H9 (cell line): ENCODE data around the gene FDX1. TPM values are rescaled to one million over a fixed set of nuclear protein-coding genes. Genes with fewer than 3 reads are reported as not detected.

ENCODE experiments used
- DNase-seq: peaks from one replicate; pipeline ENCODE4 v3.0.0-alpha.2; 2017
- H2AFZ ChIP-seq: one replicate; pipeline ENCODE4 v1.6.1; 2013; ENCODE audit warnings: mild to moderate bottlenecking, low read length, control low read depth, moderate library complexity
- H2AK5ac ChIP-seq: 2 replicates; pipeline ENCODE4 v1.6.1; 2013; ENCODE audit warnings: low read length, control low read depth, mixed read lengths; ENCODE audit not compliant: insufficient read length
- H2BK120ac ChIP-seq: one replicate; pipeline ENCODE4 v1.6.1; 2013; ENCODE audit warnings: low read depth, mild to moderate bottlenecking, low read length, control low read depth, inconsistent platforms; ENCODE audit not compliant: poor library complexity, severe bottlenecking
- H2BK12ac ChIP-seq: 2 replicates; pipeline ENCODE4 v1.6.1; 2013; ENCODE audit warnings: low read length, control low read depth, mixed read lengths, low read depth; ENCODE audit not compliant: insufficient read length
- H2BK15ac ChIP-seq: 2 replicates; pipeline ENCODE4 v1.6.1; 2013; ENCODE audit warnings: low read depth, low read length, control low read depth
- H2BK20ac ChIP-seq: one replicate; pipeline ENCODE4 v1.6.1; 2013; ENCODE audit warnings: low read depth, mild to moderate bottlenecking, low read length, control low read depth, inconsistent platforms; ENCODE audit not compliant: poor library complexity, severe bottlenecking
- H2BK5ac ChIP-seq: 2 replicates; pipeline ENCODE4 v1.6.1; 2013; ENCODE audit warnings: low read length, control low read depth, mixed read lengths; ENCODE audit not compliant: insufficient read length
- H3K14ac ChIP-seq: 2 replicates; pipeline ENCODE4 v1.6.1; 2013; ENCODE audit warnings: low read length, control low read depth; ENCODE audit not compliant: insufficient read depth
- H3K18ac ChIP-seq: 2 replicates; pipeline ENCODE4 v1.6.1; 2013; ENCODE audit warnings: low read depth, mild to moderate bottlenecking, mixed read lengths, low read length, control low read depth; ENCODE audit not compliant: insufficient read length
- H3K23ac ChIP-seq: 2 replicates; pipeline ENCODE4 v1.6.1; 2013; ENCODE audit warnings: low read length, control low read depth, mixed read lengths, low read depth; ENCODE audit not compliant: insufficient read length
- H3K23me2 ChIP-seq: 2 replicates; pipeline ENCODE4 v1.6.1; 2013; ENCODE audit warnings: low read depth, mild to moderate bottlenecking, mixed read lengths, low read length, control low read depth; ENCODE audit not compliant: insufficient read length, poor library complexity, severe bottlenecking
- H3K27ac ChIP-seq: 2 replicates; pipeline ENCODE4 v1.5.1; 2013; ENCODE audit warnings: low read length, control low read depth, mixed read lengths, low read depth; ENCODE audit not compliant: insufficient read length
- H3K27me3 ChIP-seq: 2 replicates; pipeline ENCODE4 v1.6.1; 2013; ENCODE audit warnings: low read length, control low read depth, inconsistent platforms; ENCODE audit not compliant: insufficient read depth
- H3K4ac ChIP-seq: 2 replicates; pipeline ENCODE4 v1.6.1; 2013; ENCODE audit warnings: low read depth, mild to moderate bottlenecking, control low read depth, inconsistent platforms, low read length, moderate library complexity
- H3K4me1 ChIP-seq: 2 replicates; pipeline ENCODE4 v1.6.1; 2013; ENCODE audit warnings: low read length, control low read depth, inconsistent platforms; ENCODE audit not compliant: insufficient read depth
- H3K4me2 ChIP-seq: 2 replicates; pipeline ENCODE4 v1.6.1; 2013; ENCODE audit warnings: low read length, control low read depth, mixed read lengths; ENCODE audit not compliant: insufficient read length, insufficient read depth
- H3K56ac ChIP-seq: 2 replicates; pipeline ENCODE4 v1.6.1; 2013; ENCODE audit warnings: low read depth, mild to moderate bottlenecking, mixed read lengths, low read length, control low read depth; ENCODE audit not compliant: insufficient read length
- H3K79me1 ChIP-seq: 2 replicates; pipeline ENCODE4 v1.6.1; 2013; ENCODE audit warnings: low read depth, mild to moderate bottlenecking, moderate library complexity, low read length, control low read depth, inconsistent platforms; ENCODE audit not compliant: insufficient read depth, poor library complexity, severe bottlenecking
- H3K79me2 ChIP-seq: 2 replicates; pipeline ENCODE4 v1.6.1; 2013; ENCODE audit warnings: low read length, control low read depth, inconsistent platforms; ENCODE audit not compliant: insufficient read depth
- H3K9ac ChIP-seq: 2 replicates; pipeline ENCODE4 v1.6.1; 2013; ENCODE audit warnings: low read length, control low read depth, mixed read lengths; ENCODE audit not compliant: insufficient read length; ENCODE audit errors: extremely low read depth
- H3K9me3 ChIP-seq: one replicate; pipeline ENCODE4 v1.6.1; 2013; ENCODE audit warnings: low read depth, low read length, inconsistent platforms; ENCODE audit not compliant: control insufficient read depth
- H3T11ph ChIP-seq: one replicate; pipeline ENCODE4 v1.6.1; 2013; ENCODE audit warnings: mild to moderate bottlenecking, low read length, control low read depth, inconsistent platforms
- H4K20me1 ChIP-seq: one replicate; pipeline ENCODE4 v1.6.1; 2013; ENCODE audit not compliant: control insufficient read depth, insufficient read length, insufficient read depth
- H4K5ac ChIP-seq: 2 replicates; pipeline ENCODE4 v1.6.1; 2013; ENCODE audit warnings: low read depth, mild to moderate bottlenecking, mixed read lengths, low read length, control low read depth; ENCODE audit not compliant: insufficient read length
- H4K8ac ChIP-seq: replicated peaks from 2 replicates; pipeline ENCODE4 v1.6.1; 2013; ENCODE audit warnings: low read length, control low read depth, mixed read lengths, low read depth; ENCODE audit not compliant: insufficient read length
- H4K91ac ChIP-seq: 2 replicates; pipeline ENCODE4 v1.6.1; 2013; ENCODE audit warnings: low read depth, mild to moderate bottlenecking, moderate library complexity, mixed read lengths, low read length, control low read depth; ENCODE audit not compliant: insufficient read length
- H3K27ac Mint-ChIP-seq, 3 experiments: 2 replicates in 2 of 3; 3 replicates in 1 of 3; pipeline ENCODE4 v1.8.0; 2020 to 2021; ENCODE audit warnings: mixed read lengths in 3 of 3, mild to moderate bottlenecking in 1 of 3, moderate library complexity in 1 of 3
- H3K27me3 Mint-ChIP-seq: 2 replicates; pipeline ENCODE4 v1.8.0; 2021; ENCODE audit warnings: low read depth, mild to moderate bottlenecking, moderate library complexity, mixed read lengths
- H3K36me3 Mint-ChIP-seq, 3 experiments: 2 replicates in 2 of 3; 3 replicates in 1 of 3; pipeline ENCODE4 v1.8.0; 2020 to 2021; ENCODE audit warnings: low read depth in 3 of 3, mixed read lengths in 3 of 3; ENCODE audit not compliant: insufficient read depth in 1 of 3
- H3K4me1 Mint-ChIP-seq, 2 experiments: 2 replicates each; pipeline ENCODE4 v1.8.0; 2020; ENCODE audit warnings: mixed read lengths in 2 of 2
- H3K4me3 Mint-ChIP-seq, 2 experiments: 2 replicates in 1 of 2; 3 replicates in 1 of 2; pipeline ENCODE4 v1.8.0; 2020 to 2021; ENCODE audit warnings: mild to moderate bottlenecking in 2 of 2, mixed read lengths in 2 of 2, moderate library complexity in 1 of 2
- H3K9me3 Mint-ChIP-seq, 2 experiments: 2 replicates in 1 of 2; 3 replicates in 1 of 2; pipeline ENCODE4 v1.8.0; 2020; ENCODE audit warnings: mild to moderate bottlenecking in 2 of 2, mixed read lengths in 2 of 2, moderate library complexity in 1 of 2
- CTCF ChIP-seq: fragments of 200-600 bp; sonication (generic); conservative IDR thresholded peaks from 3 replicates; pipeline ENCODE4 v1.8.0; 2021; ENCODE audit warnings: antibody characterized with exemption, mild to moderate bottlenecking
- WGBS: extraction: QIAGEN DNeasy Blood & Tissue Kit; methylation state at CpG from one replicate; pipeline ENCODE4 v1.1.7; 2013; ENCODE audit warnings: missing lambda C conversion rate, low lambda C conversion rate, mixed read lengths; ENCODE audit not compliant: insufficient read length; ENCODE audit errors: extremely low coverage; 5-methylcytosine and 5-hydroxymethylcytosine counted together
- total RNA-seq: library from RNA; stranded (reverse); gene quantifications from 2 replicates; pipeline ENCODE4 v1.2.1, GENCODE V29; 2021

Gene FDX1
- total RNA-seq, 1 experiment from 2014 or later = 10.1 TPM

DNA sequence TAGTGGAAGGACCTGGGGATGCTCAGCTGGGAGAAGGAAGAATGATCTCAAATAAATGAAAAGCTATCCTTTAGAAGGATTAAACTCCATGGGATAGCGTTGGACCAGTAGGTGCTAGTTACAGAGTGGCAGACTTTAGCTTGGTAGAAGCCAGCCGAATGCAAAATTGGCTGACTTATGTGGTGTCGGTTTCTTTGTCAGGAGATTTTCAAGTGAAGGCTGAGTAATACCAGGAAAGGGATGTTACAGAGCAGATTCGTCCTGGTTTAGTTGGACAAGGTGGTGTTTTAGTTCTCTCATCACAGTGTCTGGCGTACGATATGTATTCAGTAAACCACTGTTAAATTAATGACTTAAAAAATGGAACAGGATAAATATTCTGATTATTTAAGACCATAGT is 26.0 kb downstream of the FDX1 start:
- Histone ChIP-seq H2AK5ac (no peak overlapping the region), H2BK15ac (no peak overlapping the region), H3K4me2 (no peak overlapping the region), H3K18ac (no peak overlapping the region), H4K91ac (no peak overlapping the region), H3K14ac (no peak overlapping the region), H4K5ac (no peak overlapping the region), H2BK20ac (no peak overlapping the region), H2BK120ac (no peak overlapping the region), H3T11ph (no peak overlapping the region), H2BK12ac (no peak overlapping the region), H3K27ac (no peak overlapping the region), H3K4me1 (no peaks in the 10 kb centered on the region), H3K23me2 (no peaks in the 10 kb centered on the region), H3K4ac (no peak overlapping the region), H3K9me3 (no peaks in the 10 kb centered on the region), H2BK5ac (no peak overlapping the region), H3K79me1 (no peaks in the 10 kb centered on the region), H3K27me3 (no peaks in the 10 kb centered on the region), H4K8ac (no peak overlapping the region), H3K23ac (no peak overlapping the region), H2AFZ (no peak overlapping the region), H3K56ac (no peak overlapping the region), H3K9ac (no peak overlapping the region), H4K20me1 (no peaks in the 10 kb centered on the region), H3K79me2 (no peaks in the 10 kb centered on the region)
- DNase-seq = no peak
- Mint-ChIP-seq H3K4me1 (no peaks in the 10 kb centered on the region), H3K9me3 (no peaks in the 10 kb centered on the region), H3K4me3 (no peak overlapping the region), H3K27me3 (no peaks in the 10 kb centered on the region), H3K36me3 (no peaks in the 10 kb centered on the region), H3K27ac (no peak overlapping the region)
- WGBS = no CpG with 5 or more reads among the region's 6 CpGs
- no peak for TF ChIP-seq CTCF
